Motor neuron (in vitro differentiated cells): ENCODE results near the gene FAM20C. TPM values are rescaled to one million over a fixed set of nuclear protein-coding genes. Genes with fewer than 3 reads are reported as not detected.
"Not testable (repeated sequence)": the region's sequence is repeated elsewhere in the genome, so short reads cannot be mapped to it uniquely, and the experiment has no call there.

Experiments used
- ATAC-seq, 8 experiments: fragments of 200-7000 bp; cut with Tn5 transposase; replicated peaks in 6 of 8; 2 replicates each; pipeline ENCODE4 v1.8.0; 2021; ENCODE audit warnings: mild to moderate bottlenecking in 8 of 8, moderate library complexity in 8 of 8
- H3K27ac ChIP-seq, 2 donors: fragments of 250-450 bp; sonication (Bioruptor Pico); 2 replicates each; pipeline ENCODE4 v1.9.0; 2021; ENCODE audit warnings: antibody characterized with exemption in 2 of 2, mild to moderate bottlenecking in 2 of 2, moderate library complexity in 1 of 2
- H3K4me1 ChIP-seq, 2 donors: fragments of 250-450 bp; sonication (Bioruptor Pico); replicated peaks in 1 of 2; 2 replicates each; pipeline ENCODE4 v1.6.1; 2021; ENCODE audit warnings: antibody characterized with exemption in 2 of 2, mild to moderate bottlenecking in 2 of 2, moderate library complexity in 1 of 2
- H3K4me3 ChIP-seq, 5 donors: fragments of 250-450 bp; sonication (Bioruptor Pico); 2 replicates each; pipeline ENCODE4 v1.9.0; 2021; ENCODE audit warnings: antibody characterized with exemption in 5 of 5, mild to moderate bottlenecking in 5 of 5, moderate library complexity in 4 of 5
- WGBS, 10 experiments: fragments of 450-650 bp; shearing (Covaris generic); methylation state at CpG; one replicate each; pipeline ENCODE4 v1.0.0; 2022; 5-methylcytosine and 5-hydroxymethylcytosine counted together
- in situ Hi-C, 9 experiments: fragments of 400-800 bp; cut with MboI; loops; one replicate each; pipeline ENCODE4 v1.15.0; 2021; ENCODE audit warnings: low sequenced_read_pairs in 9 of 9, low pct_unique_long_range_greater_than_20kb in 2 of 9; ENCODE audit not compliant: unreplicated experiment in 9 of 9
- total RNA-seq, 8 experiments: library from RNA; unstranded; fragments of 300-600 nt; gene quantifications; 2 replicates each; pipeline versions ENCODE4 v1.2.3 to v1.2.4, GENCODE V29; 2022

Gene FAM20C
- total RNA-seq, 8 experiments from 2014 or later = 19.0 to 42.1 (median 22.9) TPM

- peak in 1 of 8 experiments; percentile 14 for ATAC-seq
- 80 to 90% (median 89%) methylated on average over 2 to 8 of the region's 34 CpGs; no CpG with 5 or more reads in 6 of the 10 experiments for WGBS, 10 experiments
- Histone ChIP-seq H3K27ac (no peak overlapping the region), H3K4me3 (no peak overlapping the region), H3K4me1 (peaks cover 11 to 23% of the 10 kb centered on the region in 2 donors)
- in situ Hi-C loops = no loop called here
These were observed 43.4 kb downstream of the FAM20C start for GRCh38 chr7:235576-236395.

GRCh38 chr7:236967-237366, 44.6 kb downstream of the FAM20C start:
- in situ Hi-C loops = no loop called here
- ATAC-seq = no peak
- Histone ChIP-seq H3K27ac (no peak overlapping the region), H3K4me3 (no peak overlapping the region), H3K4me1 (peaks cover 20 to 31% of the 10 kb centered on the region in 2 donors)
- 40 to 100% (median 84%) methylated on average over 1 to 6 of the region's 8 CpGs; no CpG with 5 or more reads in 2 of the 10 experiments for WGBS, 10 experiments

- peaks cover 20 to 28% of the 10 kb centered on the region in 2 donors for H3K4me1 ChIP-seq
- H3K27ac ChIP-seq = no peak overlapping the region
- H3K4me3 ChIP-seq = no peak overlapping the region
- no peak for ATAC-seq
- 67 to 98% (median 85%) methylated on average over 2 to 7 of the region's 7 CpGs for WGBS, 10 experiments
- in situ Hi-C loops = no loop called here
These were observed 45.0 kb downstream of the FAM20C start for GRCh38 chr7:237385-237784.

DNA sequence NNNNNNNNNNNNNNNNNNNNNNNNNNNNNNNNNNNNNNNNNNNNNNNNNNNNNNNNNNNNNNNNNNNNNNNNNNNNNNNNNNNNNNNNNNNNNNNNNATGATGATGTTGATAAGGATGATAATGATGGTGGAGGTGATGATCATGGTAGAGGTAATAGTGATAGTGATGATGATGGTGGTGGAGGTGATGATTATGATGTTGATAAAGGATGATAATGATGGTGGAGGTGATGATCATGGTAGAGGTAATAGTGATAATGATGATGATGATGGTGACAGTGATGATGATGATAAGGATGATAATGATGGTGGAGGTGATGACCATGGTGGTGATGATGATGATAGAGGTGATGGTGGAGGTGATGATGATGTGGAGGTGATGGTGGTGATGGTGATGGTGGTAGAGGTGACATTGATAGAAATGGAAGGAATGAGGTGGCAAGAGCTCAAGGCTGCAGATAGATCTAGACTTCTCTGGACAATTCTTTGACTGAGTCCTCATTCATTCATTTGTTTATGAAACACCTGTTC, 47.8 kb downstream of the FAM20C start:
- Histone ChIP-seq H3K4me3 (no peak overlapping the region), H3K4me1 (peaks cover 12 to 15% of the 10 kb centered on the region in 2 donors), H3K27ac (peak overlapping the region in 1 of 2 donors; percentile 69)
- in situ Hi-C loops = no loop called here
- ATAC-seq = no peak

- 37 to 50% (median 40%) methylated on average over 3 to 9 of the region's 16 CpGs; no CpG with 5 or more reads in 7 of the 10 experiments for WGBS, 10 experiments
- Histone ChIP-seq H3K4me3 (no peak overlapping the region), H3K4me1 (peaks cover 12 to 15% of the 10 kb centered on the region in 2 donors), H3K27ac (peak overlapping the region; percentile 32 to 69)
- in situ Hi-C loops = no loop called here
- ATAC-seq = peak; percentile 51 to 90 (median 82)
These were observed 48.6 kb downstream of the FAM20C start for GRCh38 chr7:240887-241421.

DNA sequence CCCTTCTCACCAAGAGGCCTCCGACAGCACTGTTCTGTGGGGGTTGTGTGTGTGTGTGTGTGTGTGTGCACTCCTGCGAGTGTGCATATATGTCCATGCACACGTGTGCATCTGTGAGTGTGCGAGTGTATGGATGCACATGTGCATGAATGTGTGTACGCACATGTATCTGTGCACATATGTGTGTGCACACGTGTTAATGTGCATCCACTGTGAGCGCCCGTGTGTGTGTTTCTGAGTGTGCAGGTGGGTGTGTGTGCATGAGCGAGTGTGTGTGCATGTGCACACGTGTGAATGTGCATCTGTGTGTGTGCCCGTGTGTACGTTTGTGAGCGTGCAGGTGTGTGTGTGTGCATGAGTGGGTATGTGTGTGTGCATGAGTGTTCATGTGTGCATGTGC, 49.1 kb downstream of the FAM20C start:
- Histone ChIP-seq H3K4me1 (peaks cover 12 to 15% of the 10 kb centered on the region in 2 donors), H3K27ac (peak overlapping the region; percentile 23 to 43), H3K4me3 (no peak overlapping the region)
- in situ Hi-C loops = no loop called here
- no peak for ATAC-seq
- 77 to 100% (median 98%) methylated on average over 2 to 5 of the region's 13 CpGs; no CpG with 5 or more reads in 6 of the 10 experiments for WGBS, 10 experiments

DNA sequence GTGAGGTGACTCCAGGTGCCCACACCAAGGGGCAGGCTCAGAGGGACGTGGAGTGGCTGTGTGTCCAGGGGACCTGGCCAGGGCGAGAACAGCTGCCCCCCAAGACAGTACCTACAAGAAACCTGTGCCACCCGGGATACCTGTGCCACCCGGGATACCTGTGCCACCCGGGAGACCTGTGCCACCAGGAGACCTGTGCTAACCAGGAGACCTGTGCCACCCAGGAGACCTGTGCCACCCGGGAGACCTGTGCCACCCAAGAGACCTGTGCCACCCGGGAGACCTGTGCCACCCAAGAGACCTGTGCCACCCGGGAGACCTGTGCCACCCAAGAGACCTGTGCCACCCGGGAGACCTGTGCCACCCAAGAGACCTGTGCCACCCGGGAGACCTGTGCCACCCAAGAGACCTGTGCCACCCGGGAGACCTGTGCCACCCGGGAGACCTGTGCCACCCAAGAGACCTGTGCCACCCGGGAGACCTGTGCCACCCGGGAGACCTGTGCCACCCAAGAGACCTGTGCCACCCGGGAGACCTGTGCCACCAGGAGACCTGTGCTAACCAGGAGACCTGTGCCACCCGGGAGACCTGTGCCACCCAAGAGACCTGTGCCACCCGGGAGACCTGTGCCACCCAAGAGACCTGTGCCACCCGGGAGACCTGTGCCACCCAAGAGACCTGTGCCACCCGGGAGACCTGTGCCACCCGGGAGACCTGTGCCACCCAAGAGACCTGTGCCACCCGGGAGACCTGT, 50.6 kb downstream of the FAM20C start:
- H3K4me3 ChIP-seq, ATAC-seq, H3K27ac ChIP-seq, in situ Hi-C loops: not testable (repeated sequence)
- H3K4me1 ChIP-seq = peaks cover 12 to 15% of the 10 kb centered on the region in 2 donors
- WGBS, 10 experiments = no CpG with 5 or more reads among the region's 21 CpGs

DNA sequence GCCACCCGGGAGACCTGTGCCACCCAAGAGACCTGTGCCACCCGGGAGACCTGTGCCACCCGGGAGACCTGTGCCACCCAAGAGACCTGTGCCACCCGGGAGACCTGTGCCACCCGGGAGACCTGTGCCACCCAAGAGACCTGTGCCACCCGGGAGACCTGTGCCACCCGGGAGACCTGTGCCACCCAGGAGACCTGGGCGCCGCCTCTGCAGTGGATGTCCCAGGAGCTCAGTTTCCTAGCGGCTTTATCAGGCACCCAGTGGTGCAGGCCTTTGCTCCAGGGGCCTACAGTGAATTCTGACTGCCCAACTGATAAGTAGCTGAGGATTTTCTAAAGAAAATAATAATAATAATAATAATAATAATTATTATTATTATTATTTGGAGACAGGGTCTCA, 51.2 kb downstream of the FAM20C start:
- peaks cover 12 to 15% of the 10 kb centered on the region in 2 donors for H3K4me1 ChIP-seq
- H3K4me3 ChIP-seq, H3K27ac ChIP-seq, in situ Hi-C loops, ATAC-seq: not testable (repeated sequence)
- WGBS, 10 experiments = no CpG with 5 or more reads among the region's 10 CpGs

GRCh38 chr7:244974-245373, 52.6 kb downstream of the FAM20C start:
- Histone ChIP-seq H3K4me1 (peaks cover 12 to 15% of the 10 kb centered on the region in 2 donors), H3K4me3 (no peak overlapping the region), H3K27ac (no peak overlapping the region)
- 91% methylated on average over 10 of the region's 22 CpGs; no CpG with 5 or more reads in 9 of the 10 experiments for WGBS, 10 experiments
- ATAC-seq = no peak
- in situ Hi-C loops = no loop called here

DNA sequence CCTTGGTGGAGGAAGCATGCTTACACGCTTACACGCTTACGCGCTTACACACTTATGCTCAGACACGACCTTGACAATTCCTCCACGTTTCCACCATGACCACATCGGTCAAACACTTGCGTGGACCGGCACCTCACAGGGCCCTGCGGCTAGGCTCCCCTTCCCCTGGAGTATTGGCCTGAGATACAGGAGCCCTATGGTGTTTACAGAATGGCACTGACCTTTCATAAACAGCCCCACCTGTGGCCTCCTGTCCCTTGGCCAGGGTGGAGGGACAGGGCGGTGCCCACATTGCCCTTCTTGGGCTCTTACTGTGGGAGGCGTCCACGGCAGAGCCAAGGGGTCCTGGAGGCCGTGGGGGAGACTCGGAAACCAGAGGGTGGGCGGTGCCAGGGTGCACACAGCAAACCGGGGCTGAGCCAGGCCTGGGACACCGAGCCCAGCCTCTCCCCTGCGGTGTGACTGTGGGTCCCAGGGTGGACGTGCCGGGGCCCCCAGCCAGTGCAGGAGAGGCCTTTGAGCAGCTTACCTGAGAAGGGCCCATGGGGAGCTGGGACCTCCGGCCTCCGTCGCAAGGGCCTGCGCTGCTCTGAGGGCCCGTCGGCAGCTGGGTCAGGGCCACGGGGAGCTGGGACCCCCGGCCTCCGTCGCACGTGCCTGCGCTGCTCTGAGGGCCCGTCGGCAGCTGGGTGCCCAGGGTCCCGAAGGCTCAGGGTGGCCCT, 53.4 kb downstream of the FAM20C start:
- 60 to 91% (median 79%) methylated on average over 1 to 4 of the region's 36 CpGs; no CpG with 5 or more reads in 6 of the 10 experiments for WGBS, 10 experiments
- in situ Hi-C loops = no loop called here
- ATAC-seq = no peak

DNA sequence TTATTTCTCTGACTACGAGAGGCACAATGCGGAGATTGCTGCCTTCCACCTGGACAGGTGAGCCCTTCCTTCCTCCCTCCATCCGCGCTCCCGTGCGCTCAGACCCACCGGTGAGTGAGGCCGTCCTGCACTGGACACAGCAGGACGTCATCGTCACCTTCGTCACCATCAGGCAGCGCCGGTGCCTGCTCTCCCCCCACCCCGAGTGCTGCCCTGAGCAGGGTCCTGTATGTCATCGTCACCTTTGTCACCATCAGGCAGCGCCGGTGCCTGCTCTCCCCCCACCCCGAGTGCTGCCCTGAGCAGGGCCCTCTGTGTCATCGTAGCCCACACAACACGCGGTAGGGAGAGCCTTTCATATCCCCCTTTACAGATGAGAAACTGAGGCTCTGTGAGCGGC, 54.1 kb downstream of the FAM20C start:
- H3K4me3 ChIP-seq = no peak overlapping the region

More for the DNA sequence above, 53.4 kb downstream of the FAM20C start:
- Histone ChIP-seq H3K4me3 (no peak overlapping the region), H3K4me1 (peaks cover 9 to 10% of the 10 kb centered on the region in 2 donors), H3K27ac (no peak overlapping the region)

GRCh38 chr7:247181-247580, 54.8 kb downstream of the FAM20C start:
- WGBS, 10 experiments = no CpG with 5 or more reads among the region's 12 CpGs
- H3K4me1 ChIP-seq = no peaks in the 10 kb centered on the region
- in situ Hi-C loops = no loop called here
- no peak overlapping the region for H3K27ac ChIP-seq
- peak in 2 of 8 experiments; percentile 20 to 69 for ATAC-seq
- no peak overlapping the region for H3K4me3 ChIP-seq

More for the DNA sequence above, 54.1 kb downstream of the FAM20C start:
- 67 to 100% (median 96%) methylated on average over 1 to 14 of the region's 22 CpGs; no CpG with 5 or more reads in 4 of the 10 experiments for WGBS, 10 experiments
- Histone ChIP-seq H3K4me1 (peaks cover 3 to 4% of the 10 kb centered on the region in 2 donors), H3K27ac (no peak overlapping the region)
- ATAC-seq = peak in 1 of 8 experiments; percentile 6
- in situ Hi-C loops = no loop called here
